ENCODE results near the gene NAGPA.

Gene NAGPA

DNA sequence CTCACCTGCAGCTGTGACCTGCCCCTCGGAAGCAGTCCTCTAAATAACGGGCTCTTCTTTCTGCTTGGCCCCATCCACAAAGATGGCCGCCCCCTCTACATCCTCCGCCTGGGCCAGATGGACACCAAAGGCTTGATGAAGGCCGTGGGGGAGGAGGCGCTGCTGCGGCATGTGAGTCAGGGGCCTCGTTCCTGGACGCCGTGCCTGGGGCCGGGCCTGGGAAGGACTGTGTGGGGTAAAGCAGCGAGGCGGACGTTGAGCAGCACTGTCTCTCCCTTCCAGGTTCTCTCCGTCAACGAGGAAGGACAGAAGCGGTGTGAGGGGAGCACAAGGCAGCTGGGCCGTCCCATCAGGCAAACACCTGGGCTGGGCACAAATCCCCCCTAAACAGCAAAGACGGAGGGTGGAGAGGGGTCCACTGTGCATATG, 33.1 kb downstream of the NAGPA start:
- DNase-seq = no peak

DNA sequence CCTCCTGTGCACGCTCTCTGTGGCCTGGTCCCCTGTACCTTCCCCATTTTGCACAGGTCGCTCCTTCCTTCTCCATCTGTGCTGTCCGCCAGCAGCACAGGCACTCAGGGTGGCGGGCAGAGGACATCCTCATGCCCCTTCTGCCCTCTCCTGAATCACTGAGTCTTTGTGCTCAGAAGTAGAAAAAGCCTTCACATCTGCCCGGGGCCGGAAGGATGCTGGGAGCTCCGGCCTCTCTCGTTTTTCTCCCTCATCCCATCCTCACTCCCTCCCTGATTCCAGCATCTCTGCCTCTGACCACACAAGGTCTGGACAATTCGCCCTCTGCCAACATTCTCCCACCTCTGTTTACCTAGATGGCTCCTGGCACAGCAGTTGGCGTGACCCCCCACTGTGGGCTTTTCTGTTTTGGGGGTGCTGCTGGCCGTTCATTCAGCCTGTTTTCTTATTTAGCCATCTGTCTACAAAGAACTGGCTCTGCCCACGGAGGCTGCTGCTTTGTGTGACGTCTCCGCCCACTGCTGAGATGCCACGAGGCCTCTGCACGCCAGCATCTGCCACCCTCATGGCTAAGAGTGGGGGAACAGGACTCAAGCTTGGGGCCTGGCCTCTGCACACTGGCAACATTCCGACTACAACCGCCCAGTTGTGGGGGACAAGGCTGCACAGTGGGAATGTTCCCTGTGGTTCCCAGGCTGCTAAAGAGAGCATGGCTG, 38.9 kb downstream of the NAGPA start:
- DNase-seq = no peak

DNA sequence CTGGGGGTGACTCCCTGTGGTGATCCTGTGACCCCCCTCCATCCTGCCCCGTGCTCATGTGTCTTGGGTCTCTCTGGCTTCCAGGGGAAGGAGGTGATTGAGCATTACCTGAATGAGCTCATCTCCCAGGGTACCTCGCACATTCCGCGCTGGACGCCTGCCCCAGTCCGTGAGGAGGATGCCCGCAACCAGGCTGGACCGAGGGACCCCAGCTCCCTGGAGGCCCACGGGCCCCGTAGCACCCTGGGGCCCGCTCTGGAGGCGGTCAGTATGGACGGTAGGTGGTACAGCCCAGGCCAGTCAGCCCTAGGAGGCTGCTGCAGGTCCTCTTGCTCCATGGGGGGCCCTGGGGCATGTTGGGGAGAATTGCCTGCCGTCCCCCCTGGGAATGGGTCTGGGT, 42.0 kb downstream of the NAGPA start:
- no peak for DNase-seq

DNA sequence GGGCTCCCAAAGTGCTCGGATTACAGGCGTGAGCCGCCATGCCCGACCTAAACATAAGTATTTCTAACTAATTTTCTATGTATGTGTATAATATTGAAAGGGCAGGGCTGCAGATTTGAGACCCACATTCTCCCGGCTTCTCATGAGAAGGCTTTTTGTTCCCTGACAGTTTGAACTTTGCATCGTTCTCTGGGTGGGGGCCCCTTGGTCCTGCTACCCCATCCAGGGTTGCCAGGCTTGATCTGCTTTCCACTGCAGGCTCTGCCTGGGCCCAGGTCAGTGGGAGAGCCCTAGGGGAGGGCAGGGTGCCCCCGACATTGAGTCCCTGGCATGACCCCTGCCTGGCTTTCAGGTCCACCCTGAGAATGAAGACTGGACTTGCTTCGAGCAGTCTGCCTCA, 43.3 kb downstream of the NAGPA start:
- no peak for DNase-seq

DNA sequence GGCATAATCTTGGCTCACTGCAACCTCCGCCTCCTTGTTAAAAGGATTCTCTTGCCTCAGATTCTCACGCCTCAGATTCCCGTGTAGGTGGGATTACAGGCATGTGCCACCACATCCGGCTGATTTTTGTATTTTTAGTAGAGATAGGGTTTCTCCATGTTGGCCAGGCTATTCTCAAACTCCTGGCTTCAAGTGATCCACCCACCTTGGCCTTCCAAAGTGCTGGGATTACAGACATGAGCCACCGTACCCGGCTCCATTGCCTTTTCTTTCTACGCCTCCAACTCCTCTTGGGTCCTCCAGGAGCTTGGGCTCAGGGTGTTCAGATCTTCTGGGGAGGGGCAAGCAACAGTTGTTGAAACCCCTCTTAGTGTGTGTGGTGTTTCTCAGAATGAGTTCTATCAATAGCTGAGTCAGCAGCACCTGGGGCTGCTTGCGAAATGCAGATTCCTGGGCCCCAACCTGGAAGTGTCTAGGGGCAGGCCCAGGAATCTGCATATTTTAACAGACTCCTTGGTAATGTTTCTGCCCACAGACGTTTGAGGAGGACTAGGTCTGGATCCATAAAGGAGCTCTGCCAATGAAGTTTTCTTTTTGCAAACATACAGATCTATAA, 44.2 kb downstream of the NAGPA start:
- DNase-seq = no peak

DNA sequence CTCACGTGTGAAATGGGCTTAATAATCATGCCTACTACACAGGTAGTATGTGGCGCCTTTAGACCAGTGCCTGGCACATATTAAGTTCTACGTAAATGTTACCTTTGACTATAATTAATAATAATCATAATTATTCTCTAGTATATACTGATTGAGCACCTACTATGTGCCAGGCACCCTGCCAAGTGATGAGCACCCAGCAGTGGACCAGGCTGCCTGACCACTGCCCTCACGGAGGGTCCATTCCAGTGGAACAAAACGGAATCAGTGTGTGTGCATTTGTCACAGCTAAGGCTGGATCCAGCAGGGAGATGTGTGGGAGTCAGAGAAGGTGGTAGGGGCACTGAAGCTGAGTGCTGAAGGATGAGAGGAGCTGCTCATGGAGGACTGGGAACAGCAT, 45.1 kb downstream of the NAGPA start:
- DNase-seq = no peak

DNA sequence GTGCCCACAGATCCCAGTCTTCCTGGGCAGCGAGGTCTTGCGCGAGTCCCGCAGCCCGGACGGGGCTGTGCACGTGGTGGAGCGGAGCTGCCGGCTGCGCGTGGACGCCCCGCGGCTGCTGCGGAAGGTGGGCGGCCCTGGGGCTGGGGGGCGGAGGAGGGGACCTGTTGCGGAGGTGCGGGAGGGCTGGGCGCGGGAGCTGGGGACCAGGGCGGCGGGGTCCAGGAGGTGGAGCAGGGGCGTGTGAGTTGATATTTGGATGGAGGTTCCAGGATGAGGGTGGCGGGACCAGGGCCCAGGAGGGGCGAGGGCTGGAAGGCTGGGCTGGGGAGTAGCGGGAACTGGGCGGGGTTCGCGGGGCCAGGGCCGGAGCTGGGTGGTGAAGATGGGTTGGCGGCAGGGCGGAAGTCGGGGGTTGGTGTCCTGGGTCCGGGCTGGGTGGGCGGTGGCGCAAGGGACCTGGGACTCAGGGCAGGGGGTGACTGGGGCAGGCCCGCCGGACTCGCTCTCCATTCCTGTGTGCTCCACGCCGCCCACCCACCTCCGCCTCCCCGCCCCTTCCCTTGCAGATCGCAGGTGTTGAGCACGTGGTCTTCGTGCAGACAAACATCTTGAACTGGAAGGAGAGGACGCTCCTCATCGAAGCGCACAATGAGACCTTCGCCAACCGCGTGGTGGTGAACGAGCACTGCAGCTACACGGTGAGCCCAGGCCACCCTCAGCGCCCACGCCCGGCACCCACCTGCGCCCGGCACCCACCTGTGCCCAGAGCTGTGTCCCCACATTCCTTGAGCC, 46.0 kb downstream of the NAGPA start:
- DNase-seq = no peak

DNA sequence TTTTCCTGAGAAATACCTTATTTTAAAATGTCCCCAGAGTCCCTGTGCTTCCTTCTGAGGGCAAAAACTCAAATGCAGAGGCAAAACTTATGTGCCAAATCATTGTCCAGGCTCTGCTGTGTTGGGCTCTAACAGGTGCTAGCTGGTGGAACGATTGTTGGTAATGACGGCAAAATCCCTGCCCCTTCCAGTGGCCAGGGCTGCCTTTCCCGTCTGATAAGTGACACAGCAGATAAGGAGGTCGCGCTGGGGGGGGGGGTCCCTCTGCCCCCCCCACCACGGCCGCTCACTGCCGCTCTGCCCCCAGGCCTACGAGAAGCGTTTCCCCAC, 46.5 kb downstream of the NAGPA start:
- DNase-seq = no peak

DNA sequence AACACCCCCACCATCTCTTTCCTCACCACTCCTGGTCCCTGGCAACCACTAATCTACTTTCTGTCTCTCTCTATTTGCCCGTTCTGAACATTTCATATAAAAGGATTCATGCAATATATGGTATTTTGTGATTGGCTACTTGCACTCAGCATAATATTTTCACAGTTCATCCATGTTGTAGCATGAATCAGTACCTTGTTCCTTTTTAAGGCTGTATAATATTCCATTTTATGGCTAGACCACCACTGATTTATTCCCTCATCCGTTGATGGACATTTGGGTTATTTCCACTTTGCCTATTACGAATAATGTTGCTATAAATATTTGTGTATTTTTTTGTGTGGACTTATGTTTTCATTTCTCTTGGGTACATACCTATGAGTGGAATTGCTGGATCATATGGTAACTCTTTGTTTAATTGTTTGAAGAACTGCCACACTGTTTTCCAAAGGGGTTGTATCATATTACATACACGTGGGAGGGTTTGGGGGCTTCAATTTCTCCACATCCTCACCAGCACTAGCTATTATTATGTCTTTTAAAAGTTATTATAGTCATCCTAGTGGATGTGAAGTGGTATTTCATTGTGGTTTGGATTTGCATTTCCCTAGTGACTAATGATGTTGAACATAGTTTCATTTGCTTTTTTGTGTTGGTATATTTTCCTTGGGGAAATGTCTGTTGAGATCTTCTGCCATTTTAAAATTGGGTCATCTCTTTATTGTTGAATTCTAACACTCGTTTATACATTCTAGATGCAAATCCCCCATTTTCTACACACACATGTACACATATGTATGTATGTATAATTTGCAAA, 49.4 kb downstream of the NAGPA start:
- DNase-seq = no peak

DNA sequence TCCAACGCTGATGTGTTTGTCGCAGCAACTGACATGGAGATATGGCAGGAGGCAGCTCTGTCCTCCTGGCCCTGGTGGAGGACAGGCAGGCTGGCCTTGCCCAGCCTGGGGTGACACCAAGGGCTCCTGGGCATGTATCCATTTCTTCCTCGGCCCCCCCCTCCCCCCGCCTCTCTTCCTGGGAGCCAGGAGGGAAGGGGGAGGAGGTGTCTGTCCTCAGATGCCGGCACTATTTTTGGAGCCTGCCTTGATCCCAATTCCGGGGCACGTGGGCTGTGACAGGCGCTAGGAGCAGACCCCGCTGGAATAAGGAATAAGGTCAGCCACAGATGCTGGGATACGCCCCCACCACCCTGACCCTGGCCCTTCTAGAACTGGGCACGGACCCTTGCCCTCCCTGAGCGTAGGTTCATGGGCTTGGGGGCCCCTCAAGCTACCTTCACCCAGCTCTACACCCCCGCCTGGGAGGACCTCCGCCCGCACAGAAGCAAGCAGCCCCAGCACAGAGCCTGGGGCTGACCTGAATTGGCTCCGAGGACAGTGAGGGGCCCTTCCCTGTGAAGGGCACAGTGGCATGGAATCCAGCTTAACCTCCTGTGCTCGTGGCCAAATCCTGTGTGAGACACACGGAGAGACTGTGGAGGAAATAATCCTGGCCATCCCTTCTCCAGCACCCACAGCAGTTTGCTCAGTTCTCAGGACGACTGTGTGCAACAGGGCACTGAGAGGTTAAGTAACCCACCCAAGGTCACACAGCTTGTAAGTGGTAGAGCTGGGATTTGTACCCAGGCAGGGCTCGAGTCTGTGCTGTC, 51.5 kb downstream of the NAGPA start:
- DNase-seq = no peak

DNA sequence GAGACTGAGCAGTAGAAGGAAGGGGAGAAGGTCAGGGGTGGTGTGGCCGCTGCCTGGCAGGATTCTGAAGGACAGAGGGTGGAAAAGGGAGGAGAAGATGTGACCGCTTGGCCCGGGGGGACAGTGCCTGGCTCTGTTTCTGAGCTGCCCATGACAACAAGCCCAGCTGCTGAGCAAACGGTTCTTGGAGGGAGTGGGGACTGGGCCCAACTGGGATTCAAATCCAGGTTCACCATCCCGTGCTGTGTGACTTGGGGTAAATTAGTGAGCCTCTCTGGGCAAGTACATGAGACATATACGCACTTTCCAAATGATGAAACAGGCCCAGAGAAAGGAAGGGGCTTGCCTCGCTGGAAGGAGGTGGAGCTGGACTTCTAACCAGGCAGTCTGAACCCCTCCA, 52.3 kb downstream of the NAGPA start:
- DNase-seq = no peak

DNA sequence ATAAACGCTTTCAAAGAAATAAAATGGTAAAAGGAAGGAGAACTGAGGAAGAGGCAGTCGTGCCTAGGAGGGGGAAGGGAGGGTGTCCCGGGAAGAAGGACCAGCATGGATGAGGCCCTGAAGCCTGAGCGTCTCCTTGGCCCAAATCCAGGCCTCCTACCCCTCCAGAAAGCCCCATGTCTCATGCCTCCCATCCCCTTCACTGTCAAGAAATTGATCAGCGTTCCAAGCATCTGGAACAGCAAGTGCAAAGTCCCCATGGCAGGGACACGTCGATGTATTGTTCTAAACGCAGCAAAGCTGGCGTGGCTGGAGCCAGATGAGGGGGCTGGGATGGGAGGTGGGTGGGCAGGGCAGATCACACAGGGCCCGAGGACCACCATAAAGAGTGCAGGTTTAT, 53.0 kb downstream of the NAGPA start:
- DNase-seq = no peak

DNA sequence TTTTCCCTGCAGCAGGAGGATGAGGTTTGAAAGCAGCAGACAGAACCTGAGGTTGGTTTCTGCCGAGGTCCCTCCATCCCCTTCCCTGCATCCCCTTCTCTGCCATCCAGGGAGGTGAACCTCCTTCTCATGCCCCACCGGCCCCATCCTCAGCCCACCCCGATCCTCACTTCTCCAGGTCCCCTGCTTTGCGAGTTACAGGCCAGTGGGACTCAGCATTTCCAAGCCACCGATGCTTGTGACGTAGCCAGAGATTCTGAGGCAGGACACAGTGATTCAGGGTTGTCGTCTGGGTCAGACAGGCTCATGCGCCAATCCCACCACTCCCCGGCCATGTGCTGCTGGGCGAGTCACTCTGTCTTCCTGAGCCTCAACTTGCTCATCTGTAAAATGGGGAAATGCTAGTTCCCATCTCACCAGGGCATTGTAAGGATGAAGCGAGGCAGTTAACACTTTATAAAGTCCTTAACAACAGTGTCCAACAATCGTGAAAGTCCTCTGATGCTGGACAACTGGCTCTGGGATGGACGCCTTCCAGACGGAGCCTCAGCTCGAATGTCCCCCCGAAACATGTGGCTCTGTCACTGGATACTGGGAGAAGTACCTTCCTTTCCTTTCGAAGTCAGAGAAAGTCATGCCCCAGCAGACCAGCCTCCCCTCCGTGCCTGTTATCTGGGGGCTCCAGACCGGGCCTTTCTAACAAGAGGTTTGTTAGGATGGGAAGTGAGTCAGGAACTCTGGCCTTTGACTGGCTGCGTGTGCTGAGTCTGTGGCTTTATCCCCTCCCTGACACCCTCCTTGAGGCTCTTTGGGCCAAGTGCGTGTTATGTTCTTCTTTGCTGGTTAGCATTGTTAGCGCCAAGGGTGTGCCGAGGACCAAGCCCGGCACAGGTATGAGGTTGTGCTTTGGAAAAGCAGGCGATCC, 53.7 kb downstream of the NAGPA start:
- DNase-seq = no peak

DNA sequence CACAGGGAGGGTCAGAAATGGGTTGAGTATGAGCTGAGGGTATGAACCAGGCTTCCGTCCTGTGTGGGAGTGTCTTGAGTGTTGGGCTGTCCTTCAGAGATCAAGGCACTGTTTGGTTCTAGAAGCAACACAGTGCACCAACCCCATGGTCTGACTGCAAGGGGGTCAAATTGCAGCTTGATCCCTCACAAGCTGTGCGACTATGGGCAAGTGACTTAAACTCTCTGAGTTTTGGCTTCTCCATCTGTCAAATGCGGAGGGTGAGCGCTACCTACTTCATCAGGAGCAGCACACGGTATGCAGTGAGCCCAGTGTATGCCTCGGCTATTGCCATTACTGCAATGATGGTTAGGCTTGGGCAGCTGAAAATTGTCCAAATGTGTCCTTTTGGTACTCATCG, 54.6 kb downstream of the NAGPA start:
- DNase-seq = no peak

DNA sequence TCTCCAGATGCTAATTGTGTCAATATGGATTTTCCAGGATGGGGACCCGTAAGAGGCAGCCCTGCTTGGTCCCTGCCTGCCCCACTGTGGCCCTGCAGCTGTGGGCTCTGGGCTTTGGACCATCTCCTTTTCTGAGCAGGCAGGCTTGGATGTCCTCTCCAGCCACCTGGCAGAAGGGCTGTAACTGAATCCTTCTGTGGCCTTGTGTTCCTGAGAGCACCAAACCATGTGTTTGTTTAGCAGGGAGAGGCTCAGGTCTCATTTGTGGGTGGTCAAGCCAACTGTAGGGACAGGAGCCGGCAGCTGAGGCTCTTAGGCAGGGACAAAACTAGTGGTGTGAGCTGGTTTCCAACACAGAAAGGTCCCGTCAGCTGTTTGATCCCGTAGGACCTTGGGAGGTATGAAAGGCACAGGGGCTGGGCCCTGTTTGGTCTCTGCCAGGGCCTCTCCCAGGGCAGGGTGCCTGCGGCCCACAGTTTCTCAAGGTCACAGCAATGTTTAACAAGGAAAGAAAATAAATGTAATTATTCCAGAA, 57.1 kb downstream of the NAGPA start:
- DNase-seq = no peak

DNA sequence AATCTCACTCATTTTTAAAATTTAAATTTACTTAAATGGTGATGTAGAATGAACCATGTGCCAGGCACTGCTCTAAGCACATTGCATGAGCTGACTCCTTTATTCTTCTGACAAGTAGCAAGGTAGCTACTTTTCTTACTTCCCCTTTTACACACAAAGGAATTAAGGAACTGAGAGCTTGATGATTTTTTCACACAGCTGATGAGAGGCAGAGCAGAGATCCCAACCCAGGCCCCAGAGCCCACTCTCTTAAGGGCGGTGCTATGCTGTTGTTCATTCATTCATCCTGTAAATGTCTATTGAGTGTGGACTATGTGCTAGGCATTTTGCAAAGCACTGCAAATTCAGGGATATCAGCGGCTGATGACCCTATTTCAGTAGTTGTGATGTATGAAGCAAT, 57.7 kb downstream of the NAGPA start:
- DNase-seq = no peak

Measured in NCI-H1436 (cell line).